Ishikawa (cell line): ENCODE measurements around the gene LBHD1.

Source experiments
- CREB1 ChIP-seq: IDR thresholded peaks from 2 replicates; pipeline ENCODE4 v1.6.1; 2012; ENCODE audit warnings: low read depth
- EP300 ChIP-seq: IDR thresholded peaks from 2 replicates; pipeline ENCODE4 v1.6.1; 2012; ENCODE audit warnings: borderline replicate concordance
- RAD21 ChIP-seq: IDR thresholded peaks from 2 replicates; pipeline ENCODE4 v1.6.1; 2012; ENCODE audit warnings: low read depth
- REST ChIP-seq: IDR thresholded peaks from 2 replicates; pipeline ENCODE4 v1.6.1; 2012; ENCODE audit warnings: low read depth, mild to moderate bottlenecking
- TAF1 ChIP-seq: IDR thresholded peaks from 2 replicates; pipeline ENCODE4 v1.6.1; 2012; ENCODE audit warnings: low read depth, mild to moderate bottlenecking
- TCF12 ChIP-seq: IDR thresholded peaks from 2 replicates; pipeline ENCODE4 v1.6.1; 2012; ENCODE audit warnings: low read depth
- TEAD4 ChIP-seq: IDR thresholded peaks from 2 replicates; pipeline ENCODE4 v1.6.1; 2012
- ZBTB7A ChIP-seq: IDR thresholded peaks from 2 replicates; pipeline ENCODE4 v1.6.1; 2012; ENCODE audit warnings: low read depth
- TF ChIP-seq, protein P1 (sequence below): IDR thresholded peaks from 2 replicates; pipeline ENCODE4 v1.6.1; 2012

- no peak for TF ChIP-seq EP300
- TF ChIP-seq RAD21 = no peak
- TF ChIP-seq REST = no peak
- no peak for TF ChIP-seq CREB1
- no peak for TF ChIP-seq ZBTB7A
- TF ChIP-seq, protein P1, sequence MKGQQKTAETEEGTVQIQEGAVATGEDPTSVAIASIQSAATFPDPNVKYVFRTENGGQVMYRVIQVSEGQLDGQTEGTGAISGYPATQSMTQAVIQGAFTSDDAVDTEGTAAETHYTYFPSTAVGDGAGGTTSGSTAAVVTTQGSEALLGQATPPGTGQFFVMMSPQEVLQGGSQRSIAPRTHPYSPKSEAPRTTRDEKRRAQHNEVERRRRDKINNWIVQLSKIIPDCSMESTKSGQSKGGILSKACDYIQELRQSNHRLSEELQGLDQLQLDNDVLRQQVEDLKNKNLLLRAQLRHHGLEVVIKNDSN = no peak
- no peak for TF ChIP-seq TEAD4
- TF ChIP-seq TAF1 = no peak
- no peak for TF ChIP-seq TCF12
These were observed 23.1 kb downstream of the LBHD1 start for GRCh38 chr11:62648967-62649364.
